Heart right ventricle (tissue), 16 donors: Measurements from ENCODE around the gene AIF1L. TPM values are rescaled to one million over a fixed set of nuclear protein-coding genes. Genes with fewer than 3 reads are reported as not detected.

ENCODE experiments used
- ATAC-seq, 8 donors: fragments of 200-7000 bp; cut with Tn5 transposase; one replicate each; pipeline ENCODE4 v1.9.1; 2020; ENCODE audit warnings: mild to moderate bottlenecking in 8 of 8, moderate library complexity in 8 of 8, moderate number of reproducible peaks in 1 of 8
- DNase-seq, 2 donors: peaks; one replicate each; pipeline ENCODE4 v3.0.0-alpha.2; 2020
- H3K27ac ChIP-seq, 10 donors: fragments of 200-600 bp; sonication (generic) in 2 of 10; one replicate each; pipeline versions ENCODE4 v1.5.0 to v1.8.0; 2020 to 2022; ENCODE audit warnings: mild to moderate bottlenecking in 3 of 10
- H3K27me3 ChIP-seq, 7 donors: fragments of 200-600 bp; one replicate each; pipeline ENCODE4 v1.8.0; 2021 to 2022; ENCODE audit warnings: mild to moderate bottlenecking in 2 of 7
- H3K36me3 ChIP-seq, 9 donors: fragments of 200-600 bp; sonication (generic) in 1 of 9; one replicate each; pipeline versions ENCODE4 v1.5.0 to v1.8.0; 2020 to 2022; ENCODE audit warnings: mild to moderate bottlenecking in 2 of 9
- H3K4me1 ChIP-seq, 9 donors: fragments of 200-600 bp; sonication (generic) in 1 of 9; one replicate each; pipeline versions ENCODE4 v1.5.0 to v1.8.0; 2020 to 2022; ENCODE audit warnings: mild to moderate bottlenecking in 4 of 9
- H3K4me3 ChIP-seq, 10 donors: fragments of 200-600 bp; sonication (generic) in 2 of 10; one replicate each; pipeline versions ENCODE4 v1.5.0 to v1.8.0; 2020 to 2022; ENCODE audit warnings: mild to moderate bottlenecking in 7 of 10, moderate library complexity in 2 of 10
- H3K9me3 ChIP-seq, 11 donors: fragments of 200-600 bp in 10 of 11; sonication (generic) in 2 of 11; one replicate each; pipeline versions ENCODE4 v1.5.0 to v1.8.0; 2013 to 2022; ENCODE audit warnings: mild to moderate bottlenecking in 2 of 11, control low read depth in 1 of 11, moderate library complexity in 1 of 11
- WGBS, 2 donors: extraction: QIAGEN DNeasy Blood & Tissue Kit; methylation state at CpG; one replicate each; pipeline ENCODE4 v1.1.7; 2013; ENCODE audit warnings: inconsistent platforms in 1 of 2; 5-methylcytosine and 5-hydroxymethylcytosine counted together
- intact Hi-C, 10 donors: fragments of 100-400 bp; cut with DNase I; formaldehyde crosslinking; loops; one replicate each; pipeline versions ENCODE4 v1.11.1 to v1.14.2; 2022
- polyA plus RNA-seq, 2 donors: library from polyadenylated mRNA; stranded (reverse); fragments of 200-250 nt; gene quantifications; one replicate each; pipeline ENCODE4 v1.2.3, GENCODE V29; 2013
- total RNA-seq, 10 donors: library from RNA; stranded (reverse); fragmentation: NEBNext Ultra II Directional in 3 of 10; extraction: Animal tissue kit (Norgen Biotek cat#: 25700) in 3 of 10; gene quantifications; one replicate each; pipeline versions ENCODE4 v1.2.1 to v1.2.4, GENCODE V29; 2021 to 2023
- TF ChIP-seq, protein P1 (sequence below), 9 donors: fragments of 200-600 bp; sonication (generic) in 2 of 9; IDR thresholded peaks; one replicate each; pipeline versions ENCODE4 v1.5.0 to v1.8.0; 2021 to 2022; ENCODE audit warnings: antibody characterized with exemption in 9 of 9, mild to moderate bottlenecking in 5 of 9, moderate library complexity in 1 of 9
- donor health status: Arrhythmogenic right ventricular cardiomyopathy.
- donor health status: ischemic (EF 13 %, LVEDD 7.1; RV severe dilation, severe dysfunction).
- donor health status: healthy with polysubstance abuse.
- donor health status: DM: no; HTN: yes; CAD: no.
- donor health status: DM: no; HTN: no; CAD: no.
- donor health status: ischemic (EF 25% LVEDD 6.9; RV normal size, moderate dysfunction).
- donor health status: ischemic (EF 25% LVEDD 5.7; RV mildly dilated, moderate dysfunction).
- donor health status: healthy.
- donor health status: DM: yes; HTN: yes; CAD: no.
- donor health status: Ischemic cardiomyopathy.
- donor health status: ischemic (EF 35%, LVEDD 5.7; RV mildly dilated, moderate dysfunction).
- donor health status: nonischemic (EF 11% LVEDD 7.7; RV severe dilation, severe dysfunction).
- donor health status: DM: yes; HTN: yes; CAD: no.
- donor health status: PGD.
- donor health status: ischemic (EF 29% LVEDD 5.4; RV normal size, mild dysfunction).
- donor health status: nonischemic (EF 23%, LVEDD 6.1; RV moderate dilation, normal function).

Gene AIF1L
- total and polyA plus RNA-seq, 12 donors: 9.6 to 93.2 (median 15.4) TPM

DNA sequence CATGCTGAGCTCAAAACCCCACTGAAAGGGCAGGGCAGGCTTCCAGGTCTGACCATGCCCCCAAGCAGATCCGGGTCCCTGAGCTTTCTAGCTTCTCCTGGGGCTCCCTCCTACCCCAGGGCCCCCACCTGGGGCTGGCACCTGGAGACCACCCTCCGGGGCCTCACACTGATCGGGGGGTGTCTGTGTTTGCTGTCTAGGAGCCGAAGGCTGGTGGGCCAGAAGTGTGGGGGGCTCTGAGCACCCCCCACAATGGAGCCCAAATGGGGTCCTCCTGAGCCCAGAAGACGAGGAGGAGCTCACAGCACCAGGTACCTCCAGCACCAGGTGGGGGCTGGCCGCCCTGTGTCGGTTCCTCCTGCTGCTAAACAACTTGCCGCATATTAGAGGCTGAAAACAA, 47.5 kb upstream of the AIF1L start:
- no peak overlapping the region for H3K4me3 ChIP-seq
- H3K27me3 ChIP-seq: peaks cover 0 to 18% (median 0%) of the 10 kb centered on the region in 7 donors
- WGBS, 2 donors: 96 to 97% methylated on average over 8 of the region's 8 CpGs
- ATAC-seq (no peak), DNase-seq (no peak)
- intact Hi-C loops: loop anchor here (5.0 to 10.0 kb wide), 10 partner anchors 37 to 584 kb away; no protein-coding TSS in a partner anchor
- TF ChIP-seq, protein P1, sequence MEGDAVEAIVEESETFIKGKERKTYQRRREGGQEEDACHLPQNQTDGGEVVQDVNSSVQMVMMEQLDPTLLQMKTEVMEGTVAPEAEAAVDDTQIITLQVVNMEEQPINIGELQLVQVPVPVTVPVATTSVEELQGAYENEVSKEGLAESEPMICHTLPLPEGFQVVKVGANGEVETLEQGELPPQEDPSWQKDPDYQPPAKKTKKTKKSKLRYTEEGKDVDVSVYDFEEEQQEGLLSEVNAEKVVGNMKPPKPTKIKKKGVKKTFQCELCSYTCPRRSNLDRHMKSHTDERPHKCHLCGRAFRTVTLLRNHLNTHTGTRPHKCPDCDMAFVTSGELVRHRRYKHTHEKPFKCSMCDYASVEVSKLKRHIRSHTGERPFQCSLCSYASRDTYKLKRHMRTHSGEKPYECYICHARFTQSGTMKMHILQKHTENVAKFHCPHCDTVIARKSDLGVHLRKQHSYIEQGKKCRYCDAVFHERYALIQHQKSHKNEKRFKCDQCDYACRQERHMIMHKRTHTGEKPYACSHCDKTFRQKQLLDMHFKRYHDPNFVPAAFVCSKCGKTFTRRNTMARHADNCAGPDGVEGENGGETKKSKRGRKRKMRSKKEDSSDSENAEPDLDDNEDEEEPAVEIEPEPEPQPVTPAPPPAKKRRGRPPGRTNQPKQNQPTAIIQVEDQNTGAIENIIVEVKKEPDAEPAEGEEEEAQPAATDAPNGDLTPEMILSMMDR (IDR thresholded peaks at IDR 0.05): no peak
- no peaks in the 10 kb centered on the region for H3K9me3 ChIP-seq
- H3K36me3 ChIP-seq: no peaks in the 10 kb centered on the region
- H3K4me1 ChIP-seq: peaks cover 0 to 7% (median 0%) of the 10 kb centered on the region in 9 donors
- H3K27ac ChIP-seq: no peak overlapping the region

DNA sequence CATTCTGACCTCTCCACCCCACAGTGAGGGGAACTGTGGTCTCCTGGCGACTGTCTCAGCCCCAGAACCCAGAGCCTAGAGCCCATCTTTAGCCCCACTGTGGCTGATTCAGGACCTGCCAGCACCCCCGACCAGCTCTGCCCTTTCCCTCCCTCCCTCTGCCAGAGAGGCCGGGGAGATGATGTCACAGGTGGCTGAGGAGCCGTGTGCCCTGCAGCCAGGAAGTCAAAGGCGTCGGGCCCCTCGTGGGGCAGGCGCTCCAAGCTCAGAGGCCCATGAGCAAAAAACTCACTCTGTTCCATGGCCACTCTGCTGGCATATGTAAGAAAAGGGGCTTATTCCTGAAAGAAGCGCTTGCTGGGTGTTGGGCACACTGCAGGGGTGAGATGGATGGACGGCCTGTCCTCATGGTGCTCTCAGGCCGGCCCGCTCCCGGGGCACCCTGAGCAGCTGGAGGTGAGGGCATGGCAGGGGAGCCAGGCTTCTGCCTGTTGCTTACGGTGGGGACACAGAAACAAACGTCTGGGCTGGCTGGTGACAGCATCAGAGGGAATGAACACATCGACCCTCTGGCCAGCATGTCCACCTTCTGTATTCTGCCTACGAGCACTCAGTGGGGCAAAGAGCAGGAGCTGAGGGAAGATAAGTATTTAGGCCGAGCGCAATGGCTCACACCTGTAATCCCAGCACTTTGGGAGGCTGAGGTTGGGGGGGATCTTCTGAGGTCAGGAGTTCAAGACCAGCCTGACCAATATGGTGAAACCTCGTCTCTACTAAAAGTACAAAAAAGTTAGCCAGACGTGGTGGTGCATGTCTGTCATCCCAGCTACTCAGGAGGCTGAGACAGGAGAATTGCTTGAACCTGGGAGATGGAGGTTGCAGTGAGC, 46.3 kb upstream of the AIF1L start:
- Histone ChIP-seq H3K36me3 (no peaks in the 10 kb centered on the region), H3K4me3 (no peak overlapping the region), H3K9me3 (no peaks in the 10 kb centered on the region), H3K4me1 (peaks cover 0 to 7% (median 0%) of the 10 kb centered on the region in 9 donors), H3K27ac (no peak overlapping the region), H3K27me3 (peaks cover 0 to 19% (median 0%) of the 10 kb centered on the region in 7 donors)
- DNase-seq (no peak), ATAC-seq (no peak)
- intact Hi-C loops: loop anchor here (5.0 to 10.0 kb wide), 12 partner anchors 38 to 585 kb away; partner anchors contain the start of gene NUP214 (in 3 of the 10)
- WGBS, 2 donors: 73 to 75% methylated on average over 21 of the region's 21 CpGs
- TF ChIP-seq, protein P1 (IDR thresholded peaks at IDR 0.05): no peak

DNA sequence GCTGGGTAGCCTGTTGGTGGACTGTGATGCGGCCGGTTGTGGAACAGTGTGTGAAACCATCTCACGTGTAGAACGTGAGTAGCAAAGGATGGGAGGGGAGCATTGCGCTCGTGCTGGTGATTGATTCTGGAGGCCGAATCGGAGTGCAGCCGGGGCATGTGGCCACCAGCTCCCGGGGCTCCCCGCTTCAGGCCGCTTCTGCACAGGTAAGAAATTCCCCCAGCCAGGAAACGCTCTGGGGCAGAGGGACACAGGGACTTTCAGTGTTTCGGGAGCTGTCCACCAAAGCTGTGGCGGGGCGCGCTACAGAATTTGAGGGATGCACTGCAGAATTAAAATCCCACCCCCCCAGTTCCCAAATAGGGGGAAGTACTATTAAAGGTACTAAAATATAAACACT, 45.5 kb upstream of the AIF1L start:
- no peaks in the 10 kb centered on the region for H3K9me3 ChIP-seq
- H3K27me3 ChIP-seq: peaks cover 0 to 19% (median 0%) of the 10 kb centered on the region in 7 donors
- 94 to 96% methylated on average over 17 of the region's 17 CpGs for WGBS, 2 donors
- H3K27ac ChIP-seq: no peak overlapping the region
- H3K4me3 ChIP-seq: no peak overlapping the region
- H3K36me3 ChIP-seq: no peaks in the 10 kb centered on the region
- TF ChIP-seq, protein P1 (IDR thresholded peaks at IDR 0.05): no peak
- ATAC-seq (no peak), DNase-seq (no peak)
- intact Hi-C loops: loop anchor here in 4 of 10 donors (10.0 kb wide), 2 partner anchors 74 to 284 kb away; partner anchors contain the start of gene NUP214 (in 3 of the 4)
- H3K4me1 ChIP-seq: peaks cover 0 to 7% (median 0%) of the 10 kb centered on the region in 9 donors

DNA sequence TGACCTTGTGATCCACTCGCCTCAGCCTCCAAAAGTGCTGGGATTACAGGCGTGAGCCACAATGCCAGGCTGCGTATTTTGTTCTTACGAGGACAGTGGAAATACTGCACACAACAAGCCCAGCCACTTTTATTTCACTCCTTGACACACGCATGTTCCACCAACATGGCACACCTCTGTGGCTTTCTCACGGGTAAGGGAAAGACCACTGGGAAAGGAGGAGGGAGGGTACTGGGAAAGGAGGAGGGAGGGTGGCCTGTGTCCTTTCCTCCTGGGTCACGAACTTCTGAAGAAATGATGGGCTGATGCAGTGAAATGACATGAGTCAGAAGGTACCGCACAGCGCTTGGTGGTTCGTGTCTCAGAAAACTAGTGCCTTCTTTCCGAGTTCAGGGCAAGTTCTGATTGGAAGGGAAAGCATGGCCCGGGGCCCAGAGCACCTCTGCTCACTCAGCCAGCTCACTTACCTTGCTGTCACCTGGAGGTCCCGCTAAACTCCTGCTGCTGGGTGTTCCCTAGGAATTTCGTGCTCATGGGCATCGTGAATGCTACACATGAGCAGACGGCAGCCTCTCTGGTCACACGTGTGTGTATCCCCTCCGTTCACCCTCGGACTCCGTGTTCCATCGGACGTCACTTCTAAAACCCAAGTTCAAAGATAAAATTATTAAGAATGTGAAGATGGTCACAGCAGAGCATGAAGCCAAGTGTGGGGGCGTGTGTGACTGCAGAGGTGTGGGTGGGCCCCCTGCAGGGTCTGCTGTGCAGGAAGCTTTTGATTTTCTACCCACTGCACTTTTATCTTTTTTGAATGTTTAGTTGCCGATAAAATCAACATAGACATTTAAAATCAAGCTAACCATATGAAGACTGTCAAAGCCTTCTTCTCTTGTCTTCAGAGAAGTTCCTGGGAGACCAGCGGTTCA, 44.5 kb upstream of the AIF1L start:
- TF ChIP-seq, protein P1 (IDR thresholded peaks at IDR 0.05): no peak
- Histone ChIP-seq H3K27me3 (peaks cover 0 to 19% (median 0%) of the 10 kb centered on the region in 7 donors), H3K27ac (no peak overlapping the region), H3K9me3 (no peaks in the 10 kb centered on the region), H3K4me1 (peaks cover 0 to 1% (median 0%) of the 10 kb centered on the region in 9 donors), H3K4me3 (no peak overlapping the region), H3K36me3 (no peaks in the 10 kb centered on the region)
- DNase-seq: no peak
- no peak for ATAC-seq
- intact Hi-C loops: loop anchor here in 4 of 10 donors (10.0 kb wide), 2 partner anchors 73 to 283 kb away; partner anchors contain the start of gene NUP214 (in 3 of the 4)
- WGBS, 2 donors: 82 to 85% methylated on average over 25 of the region's 25 CpGs
